ENCODE results near the gene METTL6.

- TF ChIP-seq, protein P1, sequence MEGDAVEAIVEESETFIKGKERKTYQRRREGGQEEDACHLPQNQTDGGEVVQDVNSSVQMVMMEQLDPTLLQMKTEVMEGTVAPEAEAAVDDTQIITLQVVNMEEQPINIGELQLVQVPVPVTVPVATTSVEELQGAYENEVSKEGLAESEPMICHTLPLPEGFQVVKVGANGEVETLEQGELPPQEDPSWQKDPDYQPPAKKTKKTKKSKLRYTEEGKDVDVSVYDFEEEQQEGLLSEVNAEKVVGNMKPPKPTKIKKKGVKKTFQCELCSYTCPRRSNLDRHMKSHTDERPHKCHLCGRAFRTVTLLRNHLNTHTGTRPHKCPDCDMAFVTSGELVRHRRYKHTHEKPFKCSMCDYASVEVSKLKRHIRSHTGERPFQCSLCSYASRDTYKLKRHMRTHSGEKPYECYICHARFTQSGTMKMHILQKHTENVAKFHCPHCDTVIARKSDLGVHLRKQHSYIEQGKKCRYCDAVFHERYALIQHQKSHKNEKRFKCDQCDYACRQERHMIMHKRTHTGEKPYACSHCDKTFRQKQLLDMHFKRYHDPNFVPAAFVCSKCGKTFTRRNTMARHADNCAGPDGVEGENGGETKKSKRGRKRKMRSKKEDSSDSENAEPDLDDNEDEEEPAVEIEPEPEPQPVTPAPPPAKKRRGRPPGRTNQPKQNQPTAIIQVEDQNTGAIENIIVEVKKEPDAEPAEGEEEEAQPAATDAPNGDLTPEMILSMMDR (IDR thresholded peaks at IDR 0.05; ENCODE audit: insufficient read depth, low read depth, low read length): no peak
- TF ChIP-seq EZH2 (IDR thresholded peaks at IDR 0.05; ENCODE audit: insufficient read depth, low read length): no peak
Observed at GRCh38 chr3:15372918-15373317, 54.4 kb downstream of the METTL6 start.

Measured in astrocyte (in vitro differentiated cells and primary cell).